HG03558 (cell line): ENCODE data around the gene RPL22L1.
"Not testable (repeated sequence)": the region's sequence is repeated elsewhere in the genome, so short reads cannot be mapped to it uniquely, and the experiment has no call there.

ENCODE experiments used
- ATAC-seq: cut with Tn5 transposase; IDR thresholded peaks from one replicate; pipeline ENCODE4 v1.9.1; 2021; ENCODE audit warnings: moderate number of reproducible peaks; ENCODE audit not compliant: unreplicated experiment; ENCODE audit errors: extremely low read depth

RPL22L1 gene

DNA sequence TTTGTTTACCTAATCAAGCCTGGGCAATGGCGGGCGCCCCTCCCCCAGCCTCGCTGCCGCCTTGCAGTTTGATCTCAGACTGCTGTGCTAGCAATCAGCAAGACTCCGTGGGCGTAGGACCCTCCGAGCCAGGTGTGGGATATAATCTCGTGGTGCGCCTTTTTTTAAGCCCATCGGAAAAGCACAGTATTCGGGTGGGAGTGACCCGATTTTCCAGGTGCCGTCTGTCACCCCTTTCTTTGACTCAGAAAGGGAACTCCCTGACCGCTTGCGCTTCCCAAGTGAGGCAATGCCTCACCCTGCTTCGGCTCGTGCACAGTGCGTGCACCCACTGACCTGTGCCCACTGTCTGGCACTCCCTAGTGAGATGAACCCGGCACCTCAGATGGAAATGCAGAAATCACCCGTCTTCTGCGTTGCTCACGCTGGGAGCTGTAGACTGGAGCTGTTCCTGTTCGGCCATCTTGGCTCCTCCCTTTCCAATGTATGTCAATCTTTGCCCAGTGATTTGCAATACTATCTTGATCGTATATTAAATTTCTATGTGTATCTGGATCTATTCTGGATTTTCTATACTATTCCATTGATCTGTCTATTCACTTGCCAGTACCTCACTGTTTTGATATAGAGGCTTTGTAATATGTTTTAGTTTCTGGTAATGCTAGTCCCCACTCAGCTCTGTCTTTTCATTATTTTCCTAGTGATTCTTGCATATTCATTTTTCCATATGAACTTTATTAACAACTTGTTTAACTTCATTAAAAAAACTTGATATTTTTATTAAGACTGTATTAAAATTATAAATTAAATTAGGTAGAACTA lies 14.3 kb upstream of the RPL22L1 start:
- not testable (repeated sequence) for ATAC-seq

DNA sequence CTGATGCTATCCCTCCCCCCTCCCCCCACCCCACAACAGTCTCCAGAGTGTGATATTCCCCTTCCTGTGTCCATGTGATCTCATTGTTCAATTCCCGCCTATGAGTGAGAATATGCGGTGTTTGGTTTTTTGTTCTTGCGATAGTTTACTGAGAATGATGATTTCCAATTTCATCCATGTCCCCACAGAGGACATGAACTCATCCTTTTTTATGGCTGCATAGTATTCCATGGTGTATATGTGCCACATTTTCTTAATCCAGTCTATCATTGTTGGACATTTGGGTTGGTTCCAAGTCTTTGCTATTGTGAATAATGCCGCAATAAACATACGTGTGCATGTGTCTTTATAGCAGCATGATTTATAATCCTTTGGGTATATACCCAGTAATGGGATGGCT lies 8.7 kb upstream of the RPL22L1 start:
- ATAC-seq, result not testable (repeated sequence)

DNA sequence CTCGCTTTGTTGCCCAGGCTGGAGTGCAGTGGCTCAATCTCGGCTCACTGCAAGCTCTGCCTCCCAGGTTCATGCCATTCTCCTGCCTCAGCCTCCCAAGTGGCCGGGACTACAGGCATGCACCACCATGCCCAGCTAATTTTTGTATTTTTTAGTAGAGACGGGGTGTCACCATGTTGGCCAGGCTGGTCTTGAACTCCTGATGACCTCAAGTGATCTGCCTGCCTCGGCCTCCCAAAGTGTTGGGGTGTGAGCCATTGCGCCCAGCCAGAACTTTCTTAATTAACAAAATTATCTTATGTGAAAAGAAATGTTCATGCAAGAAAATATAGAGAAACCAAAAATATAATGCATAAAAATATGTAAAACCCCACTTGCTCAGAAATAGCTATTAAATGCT lies 7.3 kb upstream of the RPL22L1 start:
- ATAC-seq, result not testable (repeated sequence)

DNA sequence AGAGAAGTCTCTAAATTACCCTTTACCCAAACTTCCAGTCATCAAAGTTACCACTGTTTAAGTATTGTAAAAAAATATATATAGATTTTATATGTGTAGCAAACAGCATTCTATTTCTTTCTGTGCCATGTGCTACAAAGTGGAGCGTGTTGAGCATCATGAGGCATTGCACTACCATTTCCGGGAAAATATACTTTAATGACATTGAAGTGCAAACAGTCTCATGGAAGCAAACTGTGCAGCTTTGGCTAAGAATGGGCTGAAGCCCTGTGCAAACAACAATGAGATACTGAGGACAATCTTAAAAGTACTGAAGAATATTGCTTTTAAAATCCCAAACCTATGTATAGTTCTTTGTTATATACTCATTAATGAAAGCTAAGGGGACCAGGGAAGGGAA lies 6.5 kb upstream of the RPL22L1 start:
- no peak for ATAC-seq

DNA sequence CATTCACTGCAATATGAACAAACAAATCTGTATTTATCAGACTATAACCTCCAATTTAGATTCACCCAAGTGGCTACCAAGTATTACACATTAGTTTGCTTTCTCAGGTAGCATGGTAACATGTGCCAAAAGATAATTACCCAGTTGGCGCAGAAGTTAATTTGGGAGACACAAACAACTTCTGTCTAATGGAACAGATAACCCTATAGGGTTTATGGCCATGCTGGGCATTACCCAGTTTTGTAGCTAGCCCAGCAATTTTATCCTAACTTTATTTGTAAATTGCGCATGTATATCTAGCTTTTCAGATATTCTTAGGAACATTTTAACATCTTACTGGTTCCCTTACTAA lies 780 bp downstream of the RPL22L1 start:
- ATAC-seq, result no peak

DNA sequence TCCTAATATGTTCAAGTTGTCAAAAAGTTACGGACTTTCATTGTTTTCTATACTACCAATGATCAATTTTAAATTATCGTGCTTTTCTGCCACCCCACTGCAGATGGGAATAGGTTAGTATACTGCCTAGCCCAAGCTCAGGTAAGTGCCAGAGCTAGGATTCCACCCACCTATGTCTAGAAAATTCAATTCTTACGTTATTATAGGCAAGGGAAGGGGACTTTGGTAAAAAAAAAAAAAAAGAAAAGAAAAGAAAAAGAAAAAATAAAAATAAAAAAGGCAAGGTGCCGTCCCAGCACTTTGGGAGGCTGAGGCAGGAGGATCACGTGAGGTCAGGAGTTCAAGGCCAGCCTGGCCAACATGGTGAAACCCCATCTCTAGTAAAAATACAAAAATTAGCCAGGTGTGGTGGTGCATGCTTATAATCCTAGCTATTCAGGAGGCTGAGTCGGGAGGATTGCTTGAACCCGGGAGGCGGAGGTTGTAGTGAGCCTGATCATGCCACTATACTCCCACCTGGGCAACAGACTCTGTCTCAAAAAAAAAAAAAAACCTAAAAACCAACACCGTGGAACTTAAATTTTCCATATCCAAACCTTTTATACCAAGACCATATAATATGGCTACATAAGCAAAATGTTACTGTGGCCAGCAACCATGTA lies 1.3 kb downstream of the RPL22L1 start:
- no peak for ATAC-seq

DNA sequence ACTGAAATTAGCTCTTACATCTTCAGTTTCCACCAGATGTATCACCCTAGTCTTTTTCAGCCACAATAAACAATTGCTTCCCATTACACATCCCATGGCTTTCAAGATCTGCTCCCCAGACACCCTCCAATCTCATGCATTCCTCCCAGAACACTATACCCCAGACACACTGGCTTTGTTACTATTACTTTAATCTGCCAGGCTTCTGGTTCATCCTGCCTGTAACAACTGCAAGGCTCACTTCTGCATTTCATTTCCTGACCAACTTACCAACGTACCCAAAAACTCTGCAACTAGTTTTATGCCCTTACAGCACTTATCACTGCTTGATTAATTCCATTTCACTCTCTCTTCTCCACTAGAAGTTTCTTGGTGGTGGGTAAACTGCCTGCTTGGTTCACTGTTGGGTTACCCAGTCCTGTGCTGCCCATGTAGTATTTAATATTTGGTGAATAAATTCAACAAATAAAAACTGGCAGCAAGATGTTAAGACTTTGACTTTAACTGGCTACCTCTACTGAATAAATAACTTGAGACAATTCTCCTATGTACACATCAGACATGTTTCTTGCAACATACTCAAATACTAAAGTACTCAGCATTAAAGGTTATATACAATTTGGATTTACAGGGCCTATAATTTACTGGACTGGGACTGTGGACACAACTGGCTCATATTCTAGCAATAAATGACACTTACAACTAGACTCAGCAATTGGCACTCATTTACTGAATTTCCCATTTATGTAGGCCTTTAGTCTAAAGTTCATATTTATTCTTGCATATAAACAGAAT lies 2.7 kb downstream of the RPL22L1 start:
- ATAC-seq, result no peak

DNA sequence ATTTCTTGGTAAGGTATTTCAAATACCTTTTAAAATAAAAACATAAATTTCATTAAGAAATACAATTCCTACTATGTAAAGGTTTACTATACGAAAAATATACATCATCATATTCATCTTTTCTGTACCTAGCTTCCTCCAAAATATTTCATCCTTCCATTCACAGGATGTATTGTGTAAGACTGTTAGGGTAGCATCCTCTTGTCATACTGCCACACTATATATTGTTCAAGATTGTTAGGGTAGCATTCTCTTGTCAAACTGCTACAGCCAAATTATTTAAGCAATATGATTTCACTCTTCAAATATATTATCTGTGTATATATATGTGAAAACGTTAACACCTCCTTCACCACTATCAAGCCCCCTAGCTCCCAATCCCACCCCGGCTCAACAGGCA lies 3.5 kb downstream of the RPL22L1 start:
- ATAC-seq, result no peak

DNA sequence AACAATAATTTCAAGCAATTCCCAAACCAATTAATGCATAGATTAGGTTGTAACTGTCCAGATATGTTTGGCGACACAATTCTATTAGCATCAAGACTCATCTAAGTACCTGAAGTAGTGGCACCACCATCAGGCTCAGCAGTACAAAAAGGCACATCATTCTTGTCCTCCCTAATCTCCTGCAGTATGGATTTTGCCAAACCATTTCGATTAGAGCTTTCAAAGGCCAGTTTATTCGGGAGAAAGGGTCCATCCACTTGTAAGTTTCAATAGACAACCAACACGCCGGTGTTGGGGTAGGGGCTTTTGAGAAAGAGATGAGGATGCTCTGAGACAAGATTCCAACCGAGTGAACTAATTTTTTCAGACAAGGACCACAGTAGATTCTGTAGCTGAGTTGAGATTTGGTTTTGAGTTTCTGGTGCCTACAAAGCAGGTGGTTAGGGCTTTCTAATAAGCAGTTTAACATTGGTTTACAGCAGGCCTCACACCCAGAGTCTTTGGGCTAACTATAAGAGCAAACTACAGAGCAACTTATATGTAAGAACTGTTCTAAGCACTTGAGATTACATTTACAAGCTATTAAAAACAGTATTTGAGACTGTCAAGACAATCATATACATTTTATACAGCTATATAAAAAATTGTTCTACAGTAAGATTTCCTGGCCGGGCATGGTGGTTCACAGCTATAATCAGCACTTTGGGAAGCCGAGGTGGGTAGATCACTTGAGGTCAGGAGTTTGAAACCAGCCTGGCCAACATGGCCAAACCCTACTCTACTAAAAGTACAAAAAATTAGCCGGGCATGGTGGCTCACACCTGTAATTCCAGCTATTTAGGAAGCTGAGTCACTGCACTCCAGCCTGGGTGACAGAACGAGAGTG lies 4.5 kb downstream of the RPL22L1 start:
- no peak for ATAC-seq

DNA sequence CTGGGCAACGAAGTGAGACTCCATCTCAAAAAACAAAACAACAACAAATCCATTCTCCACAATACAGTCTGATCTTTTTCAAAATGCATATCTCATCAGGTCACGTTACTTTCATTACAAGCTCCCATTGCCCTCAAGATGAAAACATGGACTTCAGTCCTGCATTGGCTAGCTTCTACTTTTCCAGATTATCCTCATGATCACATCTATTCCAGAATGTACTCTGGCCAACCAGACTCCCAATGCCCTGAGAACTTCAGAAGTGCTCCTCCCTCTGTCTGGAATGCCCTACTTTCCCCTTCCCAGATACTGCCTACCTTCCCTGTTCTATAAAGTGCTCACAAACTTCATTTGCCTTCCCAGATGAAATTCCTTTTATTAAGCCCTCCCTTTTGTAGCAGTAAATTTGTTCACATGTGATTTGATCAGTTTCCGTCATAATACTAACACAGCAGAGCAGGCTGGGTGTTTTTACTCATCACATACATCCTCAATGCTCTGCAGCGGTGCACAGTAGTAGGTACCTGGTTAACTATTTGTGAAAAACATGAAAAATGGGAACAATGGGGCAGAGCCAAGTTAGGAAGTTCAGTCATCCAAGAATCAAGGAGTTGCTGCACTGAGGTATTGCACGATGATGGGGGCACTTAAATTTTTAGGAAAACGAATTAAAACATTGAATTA lies 5.3 kb downstream of the RPL22L1 start:
- ATAC-seq, result no peak

DNA sequence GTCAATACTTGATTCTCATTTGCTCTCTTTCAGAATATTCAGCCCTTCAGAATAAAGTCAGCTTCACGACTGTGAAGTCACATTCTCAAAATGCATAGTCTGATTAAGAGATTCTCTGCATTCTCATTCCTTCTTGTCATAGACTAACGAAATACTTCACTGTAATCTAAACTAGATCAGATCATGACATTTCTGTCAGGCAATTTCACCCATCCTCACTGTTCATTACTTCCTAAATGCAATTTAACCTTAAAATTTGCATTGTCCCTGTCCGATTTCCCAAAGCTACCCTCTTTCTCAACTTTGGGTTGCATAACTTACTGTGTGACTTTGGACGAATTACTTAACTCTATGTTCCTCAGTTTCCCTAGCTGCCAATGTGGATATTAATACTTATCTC lies 6.2 kb downstream of the RPL22L1 start:
- no peak for ATAC-seq

DNA sequence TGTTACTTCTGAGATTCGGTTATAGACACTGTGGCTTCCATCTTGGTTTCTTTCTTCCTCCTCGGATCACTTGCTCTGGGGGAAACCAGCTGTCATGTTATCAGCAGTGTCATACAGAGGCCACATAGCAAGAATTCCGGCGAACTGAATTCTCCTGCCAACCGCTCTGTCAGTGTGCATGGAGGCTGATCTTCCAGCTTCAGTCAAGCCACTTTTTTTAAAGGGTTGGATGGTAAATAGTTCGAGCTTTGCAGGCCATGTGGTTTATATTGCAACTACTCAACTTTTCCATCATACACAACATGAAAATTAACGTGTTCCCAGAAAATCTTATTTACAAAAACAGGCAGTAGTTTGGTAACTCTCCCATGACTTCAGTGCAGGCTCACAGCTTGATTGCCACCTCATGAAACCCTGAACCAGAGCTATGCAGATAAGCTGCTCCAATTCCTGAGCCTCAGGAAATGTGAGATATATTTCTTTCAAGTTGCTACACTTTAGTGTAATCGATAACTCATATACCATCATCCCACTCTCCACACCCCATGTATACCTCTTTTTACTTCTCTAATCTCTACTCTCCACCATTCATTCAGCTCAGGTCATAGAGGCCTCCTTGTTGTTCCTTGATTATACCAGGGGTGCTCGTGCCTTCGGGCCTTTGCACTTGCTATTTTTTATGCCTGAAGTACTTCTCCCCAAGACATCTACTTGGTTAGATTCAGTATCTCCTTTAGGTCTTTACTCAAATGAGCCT lies 7.2 kb downstream of the RPL22L1 start:
- no peak for ATAC-seq

DNA sequence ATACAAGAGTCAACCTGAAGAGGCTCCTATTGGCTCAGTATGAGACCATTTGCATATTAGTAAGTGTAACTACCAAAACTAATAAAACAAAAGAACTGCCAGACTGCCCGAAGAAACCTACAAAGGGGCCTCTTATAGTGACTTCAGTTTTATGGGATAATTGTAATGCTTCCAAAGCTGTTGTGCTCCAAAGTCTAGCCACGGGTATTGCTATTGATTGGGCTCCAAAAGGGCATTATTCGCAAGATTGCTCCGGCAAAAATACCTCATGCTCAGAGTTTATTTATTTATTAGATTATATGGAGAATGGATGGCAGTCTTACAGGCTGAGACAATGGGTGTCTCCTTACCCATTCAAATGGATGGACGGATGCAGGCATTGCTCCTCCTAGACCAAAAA lies 11.4 kb downstream of the RPL22L1 start:
- no peak for ATAC-seq

DNA sequence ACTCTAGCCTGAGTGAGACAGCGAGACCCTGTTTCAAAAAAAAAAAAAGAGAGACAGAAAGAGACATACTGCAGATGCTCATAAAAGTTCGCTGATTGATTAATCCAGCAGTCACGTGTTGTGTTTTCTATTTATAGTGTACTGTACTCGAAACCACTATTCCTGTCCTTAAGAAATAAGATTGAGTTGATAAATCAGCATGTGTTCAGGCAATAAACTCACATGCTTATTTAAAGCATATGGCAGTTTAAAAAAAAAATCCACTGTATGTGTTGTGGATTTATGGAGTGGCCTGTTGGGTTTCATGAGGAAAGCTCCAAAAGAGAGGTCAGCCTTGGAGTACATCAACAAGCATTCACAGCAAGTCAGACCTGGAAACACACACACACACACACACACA lies 17.7 kb downstream of the RPL22L1 start:
- ATAC-seq, result no peak

DNA sequence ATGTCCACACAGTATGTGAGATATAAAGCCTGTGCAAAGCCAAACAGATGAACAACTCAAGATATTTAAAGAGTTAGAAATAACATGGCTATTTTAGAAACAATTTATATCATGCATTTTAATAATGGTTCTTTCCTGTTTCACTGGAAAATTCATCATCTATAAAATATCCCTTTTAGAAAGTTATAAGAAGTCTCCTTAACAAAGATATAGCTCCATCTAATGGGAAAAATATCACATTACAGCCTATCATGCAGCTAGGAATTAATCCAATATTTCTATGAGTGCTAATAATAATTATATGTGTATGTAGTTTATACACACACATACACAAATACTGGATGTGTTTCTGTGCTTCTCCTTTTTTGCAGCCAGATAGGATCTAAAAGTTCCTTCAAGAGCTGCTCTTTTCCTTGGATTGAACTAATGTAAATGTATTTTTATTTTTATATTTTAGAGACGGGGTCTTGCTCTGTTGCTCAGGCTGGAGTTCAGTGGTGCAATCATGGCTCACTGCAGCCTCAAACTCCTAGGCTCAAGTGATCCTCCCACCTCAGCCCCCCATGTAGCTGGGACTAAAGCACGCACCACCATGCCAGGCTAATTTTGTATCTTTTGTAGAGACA lies 21.6 kb downstream of the RPL22L1 start:
- no peak for ATAC-seq

DNA sequence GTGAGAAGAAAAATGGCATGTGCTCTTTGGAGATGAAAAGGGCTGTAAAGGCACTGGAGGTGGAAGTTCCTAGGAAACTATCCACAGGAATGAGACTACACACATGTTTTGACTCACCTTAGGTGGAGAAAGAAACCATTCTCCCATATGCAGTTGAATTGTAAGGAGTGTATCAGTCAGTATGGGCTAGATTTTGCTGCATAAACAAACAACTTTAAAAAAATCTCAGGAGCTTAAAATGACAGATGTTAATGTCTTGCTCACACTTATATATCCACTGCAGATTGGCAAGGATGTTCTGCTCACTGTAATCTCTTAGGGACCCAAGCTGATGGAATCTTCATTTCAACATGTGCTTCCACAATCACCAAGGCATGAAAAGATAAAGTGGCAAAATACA lies 25.6 kb downstream of the RPL22L1 start:
- no peak for ATAC-seq

DNA sequence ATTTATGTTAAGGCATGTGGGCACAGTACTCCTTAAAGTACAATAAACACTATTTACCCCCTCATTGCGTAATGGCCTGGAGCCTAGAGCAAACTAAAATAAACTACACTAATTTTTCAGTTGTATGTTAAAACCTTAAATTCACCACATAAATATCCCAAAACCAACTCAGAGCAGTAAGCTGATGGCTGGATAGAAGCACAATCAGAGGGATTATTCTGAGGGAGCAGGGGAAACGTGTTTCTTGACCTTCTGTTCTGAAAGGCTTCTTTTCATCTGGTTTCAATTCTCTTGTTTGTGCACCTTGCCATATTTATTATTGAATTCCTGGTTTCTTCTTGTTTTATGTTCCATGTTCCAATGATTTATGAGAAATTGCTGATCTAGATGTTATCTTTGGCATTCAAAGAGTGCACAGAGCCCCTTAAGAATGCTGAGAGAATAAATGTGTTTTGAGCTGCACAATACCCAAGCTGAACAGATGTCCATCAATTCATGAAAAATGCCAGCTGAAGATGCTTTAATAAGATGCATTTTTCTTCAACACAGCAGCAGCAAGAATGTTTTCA lies 29.6 kb downstream of the RPL22L1 start:
- no peak for ATAC-seq

DNA sequence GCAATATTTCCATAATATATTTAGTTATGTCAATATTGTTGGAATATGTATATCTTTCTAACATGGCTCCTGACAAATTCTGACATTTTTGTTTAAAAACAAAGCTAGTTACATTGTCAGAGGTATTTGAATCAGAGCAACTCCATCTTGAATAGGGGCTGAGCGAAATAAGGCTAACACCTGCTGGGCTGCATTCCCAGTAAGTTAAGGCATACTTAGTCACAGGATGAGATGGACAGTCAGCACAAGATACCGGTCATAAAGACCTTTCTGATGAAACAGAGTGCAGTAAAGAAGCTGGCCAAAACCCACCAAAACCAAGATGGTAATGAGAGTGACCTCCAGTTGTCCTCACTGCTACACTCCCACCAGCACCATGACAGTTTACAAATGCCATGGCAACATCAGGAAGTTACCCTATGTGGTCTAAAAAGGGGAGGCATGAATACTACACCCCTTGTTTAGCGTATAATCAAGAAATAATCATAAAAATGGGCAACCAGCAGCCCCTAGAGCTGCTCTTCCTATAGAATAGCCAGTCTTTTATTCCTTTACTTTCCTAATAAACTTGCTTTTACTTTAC lies 30.4 kb downstream of the RPL22L1 start:
- no peak for ATAC-seq
